IPS-NIHi7 (cell line): ENCODE results near the gene UBTF.
A peak's percentile ranks its signal among the peaks of the same experiment; 100 is the strongest.

ENCODE experiments used
- DNase-seq: peaks from one replicate; pipeline ENCODE4 v3.0.0; 2012; ENCODE audit warnings: mixed read lengths; ENCODE audit errors: extremely low spot score

Gene UBTF

DNA sequence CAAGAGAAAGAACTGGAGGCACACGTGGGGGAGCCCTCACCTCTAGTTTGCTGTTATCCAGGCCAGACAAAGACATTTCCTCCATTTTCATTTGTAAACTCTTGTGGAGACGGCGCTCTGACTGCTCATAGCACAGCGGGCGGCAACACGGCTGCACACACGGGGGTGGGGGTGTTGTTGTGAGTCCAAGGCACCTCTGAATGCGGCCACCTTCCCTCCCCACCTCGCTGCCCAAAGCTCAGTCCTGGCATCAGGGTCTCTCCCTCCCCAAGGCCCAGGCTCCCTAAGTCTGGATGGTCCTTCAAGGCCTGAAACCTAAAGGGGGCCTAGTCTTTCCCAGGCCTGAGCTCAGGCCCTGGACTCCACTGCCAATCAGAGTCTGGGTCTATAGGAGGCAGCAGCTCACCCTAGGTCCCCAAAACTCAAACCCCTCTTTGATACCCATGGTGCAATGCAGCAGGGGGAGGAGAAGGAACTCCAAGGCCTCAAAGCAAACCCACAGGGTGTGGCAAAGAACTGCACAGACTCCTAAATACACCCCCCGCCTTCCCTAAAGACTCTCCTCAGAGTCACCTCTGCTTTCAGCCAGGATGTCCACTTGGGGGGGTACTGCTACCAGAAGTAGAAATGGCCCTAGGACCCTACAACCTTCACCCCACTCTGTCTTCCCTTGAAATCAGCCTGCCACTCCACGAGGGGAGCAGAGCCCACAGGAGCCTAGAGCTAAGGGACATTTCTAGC is 21.3 kb downstream of the UBTF start:
- no peak for DNase-seq

- DNase-seq, result no peak
Observed at GRCh38 chr17:44197107-44197506, 22.4 kb downstream of the UBTF start.

GRCh38 chr17:44193326-44194084 is 26.0 kb downstream of the UBTF start:
- no peak for DNase-seq

DNA sequence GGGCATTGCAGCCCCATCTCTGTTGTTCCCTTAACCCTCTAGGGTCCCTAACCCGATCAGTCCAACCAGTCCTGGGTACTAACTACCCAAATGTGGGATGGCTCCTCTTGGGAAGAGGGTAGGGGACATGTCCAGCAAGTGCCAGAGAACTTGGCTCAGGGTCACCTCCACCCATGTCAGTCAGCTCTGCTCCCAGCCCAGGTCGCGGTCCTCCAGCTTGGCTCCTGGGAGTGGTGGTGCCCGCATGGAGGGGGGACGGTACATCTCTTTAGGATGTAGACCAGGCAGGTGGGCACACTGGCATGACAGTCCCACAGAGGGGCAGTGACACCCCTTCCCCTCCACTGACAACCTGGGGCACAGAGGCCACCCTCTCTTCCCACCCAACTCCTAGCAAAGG is 26.7 kb downstream of the UBTF start:
- DNase-seq, result no peak

- DNase-seq, result peak; percentile 44
Observed at GRCh38 chr17:44191941-44192496, 27.5 kb downstream of the UBTF start.

DNA sequence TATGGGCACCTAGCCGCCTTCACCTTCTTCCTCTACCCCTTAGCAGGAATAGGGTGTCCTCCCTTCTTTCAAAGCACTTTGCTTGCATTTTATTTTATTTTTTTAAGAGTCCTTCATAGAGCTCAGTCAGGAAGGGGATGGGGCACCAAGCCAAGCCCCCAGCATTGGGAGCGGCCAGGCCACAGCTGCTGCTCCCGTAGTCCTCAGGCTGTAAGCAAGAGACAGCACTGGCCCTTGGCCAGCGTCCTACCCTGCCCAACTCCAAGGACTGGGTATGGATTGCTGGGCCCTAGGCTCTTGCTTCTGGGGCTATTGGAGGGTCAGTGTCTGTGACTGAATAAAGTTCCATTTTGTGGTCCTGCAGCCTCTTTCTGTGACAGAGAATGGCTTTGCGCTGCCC is 28.1 kb downstream of the UBTF start:
- DNase-seq, result no peak

DNA sequence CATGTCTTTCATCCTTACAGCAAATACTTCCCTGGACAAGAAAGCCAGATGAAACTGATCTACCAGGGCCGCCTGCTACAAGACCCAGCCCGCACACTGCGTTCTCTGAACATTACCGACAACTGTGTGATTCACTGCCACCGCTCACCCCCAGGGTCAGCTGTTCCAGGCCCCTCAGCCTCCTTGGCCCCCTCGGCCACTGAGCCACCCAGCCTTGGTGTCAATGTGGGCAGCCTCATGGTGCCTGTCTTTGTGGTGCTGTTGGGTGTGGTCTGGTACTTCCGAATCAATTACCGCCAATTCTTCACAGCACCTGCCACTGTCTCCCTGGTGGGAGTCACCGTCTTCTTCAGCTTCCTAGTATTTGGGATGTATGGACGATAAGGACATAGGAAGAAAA is 29.0 kb downstream of the UBTF start:
- DNase-seq, result no peak

DNA sequence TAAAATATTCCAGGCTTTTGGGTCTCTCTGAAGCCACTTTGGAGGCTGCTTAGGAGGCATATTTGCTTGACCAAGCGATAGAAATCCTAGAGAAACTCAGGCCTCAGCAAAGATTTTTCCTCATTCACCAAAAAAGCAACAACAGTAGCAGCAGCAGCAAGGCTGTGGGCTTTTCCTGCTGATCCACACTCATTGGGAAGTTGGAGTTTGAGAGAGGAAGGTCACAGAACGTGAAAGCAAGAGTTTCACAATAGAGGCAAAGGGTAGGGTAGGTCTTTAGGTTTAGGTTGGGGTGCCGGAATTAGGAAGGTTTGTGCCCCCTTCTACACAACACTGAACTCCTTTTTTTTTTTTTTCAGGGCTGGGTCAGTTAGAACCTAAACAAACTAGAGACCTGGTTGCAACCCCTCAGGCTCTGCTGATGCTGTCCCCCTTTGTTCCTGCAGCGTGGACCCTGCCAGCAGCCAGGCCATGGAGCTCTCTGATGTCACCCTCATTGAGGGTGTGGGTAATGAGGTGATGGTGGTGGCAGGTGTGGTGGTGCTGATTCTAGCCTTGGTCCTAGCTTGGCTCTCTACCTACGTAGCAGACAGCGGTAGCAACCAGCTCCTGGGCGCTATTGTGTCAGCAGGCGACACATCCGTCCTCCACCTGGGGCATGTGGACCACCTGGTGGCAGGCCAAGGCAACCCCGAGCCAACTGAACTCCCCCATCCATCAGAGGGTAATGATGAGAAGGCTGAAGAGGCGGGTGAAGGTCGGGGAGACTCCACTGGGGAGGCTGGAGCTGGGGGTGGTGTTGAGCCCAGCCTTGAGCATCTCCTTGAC is 30.7 kb downstream of the UBTF start:
- no peak for DNase-seq

DNA sequence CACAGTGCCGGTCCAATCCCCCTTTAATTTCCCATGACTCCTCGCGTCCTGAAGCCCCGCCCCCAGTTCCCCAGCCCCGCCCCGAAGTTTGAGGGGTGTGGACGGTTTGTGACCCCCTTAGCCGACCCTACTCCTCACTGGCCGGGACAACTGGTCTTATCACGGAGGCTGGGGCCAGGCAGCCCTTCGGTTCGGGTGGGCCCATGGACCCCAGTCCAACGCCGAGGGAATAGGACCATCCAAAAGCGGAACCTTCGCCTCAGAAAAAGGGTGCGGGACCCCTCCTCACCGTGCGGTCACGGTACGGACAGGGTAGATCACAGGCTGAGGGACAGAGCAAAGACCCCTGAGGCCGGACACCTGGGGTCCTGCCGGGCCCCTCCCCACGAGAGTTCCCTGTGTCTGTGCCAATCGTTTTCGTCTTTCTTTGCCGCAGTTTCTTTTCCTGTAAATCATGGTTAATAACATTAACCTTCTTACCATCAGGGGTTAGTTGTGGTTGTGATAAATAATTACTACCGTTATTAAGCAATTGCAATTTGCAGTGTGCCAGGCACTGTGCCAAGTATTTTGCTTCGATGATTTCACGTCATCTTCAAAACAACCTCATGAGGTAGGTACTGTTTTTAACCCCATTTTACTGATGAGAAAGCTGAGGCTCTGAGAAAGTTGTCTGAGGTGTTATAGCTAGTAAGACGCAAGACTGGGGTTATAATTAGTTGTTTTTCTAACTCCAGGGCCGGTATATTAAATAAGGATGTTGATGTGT is 32.2 kb downstream of the UBTF start:
- DNase-seq, result no peak

- DNase-seq, result peak; percentile 99
Observed at GRCh38 chr17:44186307-44187130, 33.0 kb downstream of the UBTF start, which contains the start of gene TMUB2. TSS of gene TMUB2 (plus strand) at chr17:44186972. CDS start at chr17:44187709, 737 bp downstream.

DNA sequence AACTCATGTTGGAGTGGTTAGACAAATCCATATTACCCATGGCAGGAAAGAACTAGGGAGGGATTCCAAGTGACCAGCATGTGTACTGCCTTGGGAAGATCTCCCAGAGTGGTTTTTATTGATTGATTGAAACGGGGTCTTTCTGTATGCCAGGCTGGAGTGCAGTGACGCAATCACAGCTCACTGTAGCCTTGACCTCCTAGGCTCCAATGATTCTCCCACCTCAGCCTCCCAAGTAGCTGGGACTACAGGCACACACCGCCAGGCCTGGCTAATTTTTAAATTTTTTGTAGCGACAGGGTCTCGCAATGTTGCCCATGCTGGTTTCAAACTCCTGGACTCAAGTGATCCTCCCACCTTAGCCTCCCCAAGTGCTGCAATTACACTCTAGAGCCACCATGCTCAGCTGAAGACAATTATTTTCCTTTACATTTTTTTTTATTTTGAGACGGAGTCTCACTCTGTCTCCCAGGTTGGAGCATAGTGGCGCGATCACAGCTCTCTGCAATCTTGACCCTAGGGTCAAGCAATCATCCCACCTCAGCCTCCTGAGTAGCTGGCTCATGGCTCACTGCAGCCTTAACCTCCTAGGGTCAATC is 35.2 kb downstream of the UBTF start:
- no peak for DNase-seq

GRCh38 chr17:44183024-44183423 is 36.5 kb downstream of the UBTF start:
- DNase-seq, result no peak

GRCh38 chr17:44178133-44178532 is 41.3 kb downstream of the UBTF start:
- no peak for DNase-seq

- no peak for DNase-seq
Observed at GRCh38 chr17:44177640-44178039, 41.8 kb downstream of the UBTF start.

- DNase-seq, result no peak
Observed at GRCh38 chr17:44176671-44177501, 42.6 kb downstream of the UBTF start.

DNA sequence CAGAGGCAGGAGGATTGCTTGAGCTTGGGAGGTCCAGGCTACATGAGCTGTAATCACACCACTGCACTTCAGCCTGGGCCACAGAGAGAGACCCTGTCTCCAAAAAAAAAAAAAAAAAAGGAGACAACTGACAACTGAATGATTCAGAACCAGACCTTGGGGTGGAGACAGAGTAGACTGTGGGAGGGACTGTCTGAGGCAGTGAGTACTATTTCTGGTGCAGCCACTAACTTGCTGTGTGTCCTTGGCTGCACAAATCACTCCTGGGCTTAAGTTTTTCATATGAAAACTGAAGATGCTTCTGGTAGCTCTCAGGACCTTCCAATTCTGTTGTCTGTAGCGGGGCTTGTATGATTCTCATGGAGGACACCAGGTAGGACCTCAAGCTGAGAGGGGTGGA is 43.2 kb downstream of the UBTF start:
- no peak for DNase-seq

DNA sequence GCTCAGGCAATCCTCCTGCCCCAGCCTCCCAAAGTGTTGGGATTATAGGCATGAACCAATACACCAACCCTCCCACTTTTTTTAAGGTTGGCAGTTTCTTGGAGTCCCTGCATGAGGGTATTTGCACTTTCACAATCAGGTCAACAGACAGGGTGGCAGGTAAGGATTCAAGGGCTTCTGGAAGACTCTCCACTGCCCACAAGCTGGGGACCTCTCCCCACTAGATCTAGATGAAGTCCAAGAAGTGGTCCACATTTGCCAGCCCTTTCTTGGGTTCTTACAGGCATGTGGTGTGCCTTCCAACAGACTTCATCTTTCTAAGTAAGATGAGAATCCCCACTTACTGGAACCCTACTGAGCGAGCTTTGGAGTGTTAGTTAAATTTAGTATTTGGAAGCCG is 45.0 kb downstream of the UBTF start:
- DNase-seq, result no peak

DNA sequence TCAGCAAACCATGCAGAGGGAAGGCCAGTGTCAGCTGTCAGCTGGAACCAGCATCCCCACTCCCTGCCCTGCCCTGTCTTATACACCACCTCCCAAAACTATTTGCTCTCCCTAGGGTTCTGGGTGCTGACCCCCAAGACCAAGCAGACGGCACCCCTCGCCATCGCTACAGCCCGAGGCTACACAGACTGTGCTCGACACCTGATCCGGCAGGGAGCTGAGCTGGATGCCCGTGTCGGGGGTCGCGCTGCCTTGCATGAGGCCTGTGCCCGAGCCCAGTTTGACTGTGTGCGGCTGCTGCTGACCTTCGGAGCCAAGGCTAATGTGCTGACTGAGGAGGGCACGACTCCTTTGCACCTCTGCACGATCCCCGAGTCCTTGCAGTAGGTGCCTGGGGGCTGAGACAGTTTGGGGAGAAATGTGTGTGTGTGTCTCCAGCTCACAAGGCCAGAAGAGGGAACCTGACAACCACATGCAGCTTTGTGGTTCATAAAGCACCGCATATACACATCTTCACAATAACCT is 47.5 kb downstream of the UBTF start:
- no peak for DNase-seq
